HCT116 (cell line): Measurements from ENCODE around the gene CHST10. TPM values are rescaled to one million over a fixed set of nuclear protein-coding genes. Genes with fewer than 3 reads are reported as not detected.

ENCODE experiments used
- ATAC-seq: fragments of 200-7000 bp; cut with Tn5 transposase; 2 replicates; pipeline ENCODE4 v1.9.1; 2020; ENCODE audit warnings: mild to moderate bottlenecking, moderate library complexity
- BruUV-seq: library from RNA; stranded (reverse); fragments of 400-500 nt; replicated peaks from 2 replicates; lab custom pipeline; 2021; lab: Mats Ljungman, UMichigan
- CTCF ChIA-PET: fragments of 300-600 bp; sonication (Branson Sonifier 250); formaldehyde crosslinking; loops from one replicate; lab custom pipeline; 2021; ENCODE audit warnings: antibody characterized with exemption; lab: Charles Lee
- POLR2A ChIA-PET: fragments of 300-600, 350-600 bp; sonication (Branson Sonifier 250); formaldehyde crosslinking; loops from one replicate; lab custom pipeline; 2021; ENCODE audit warnings: antibody characterized with exemption; lab: Charles Lee
- RAD21 ChIA-PET, 2 experiments: fragments of 300-600 bp; sonication (Branson Sonifier 250); formaldehyde crosslinking; loops; one replicate each; lab custom pipeline; 2023; ENCODE audit warnings: low total read pairs in 2 of 2; ENCODE audit not compliant: uncharacterized antibody in 2 of 2, unreplicated experiment in 2 of 2, low non-redundant PET in 1 of 2; lab: Charles Lee
- DNase-seq: peaks from one replicate; pipeline ENCODE4 v3.0.0-alpha.2; 2010; ENCODE audit warnings: low read depth, low spot score
- H2AFZ ChIP-seq: fragments of 200-600 bp; shearing (Covaris generic), sonication (generic); 2 replicates; pipeline ENCODE4 v1.6.1; 2017; ENCODE audit warnings: low read depth, mixed run types, mixed read lengths, antibody characterized with exemption, low read length; ENCODE audit not compliant: poor library complexity, severe bottlenecking
- H3K27ac ChIP-seq: 2 replicates; pipeline ENCODE4 v1.5.1; 2012; ENCODE audit warnings: low read depth, low read length
- H3K27me3 ChIP-seq: fragments of 200-600 bp; sonication (generic); 2 replicates; pipeline ENCODE4 v1.6.1; 2016; ENCODE audit warnings: mixed run types, low read length, mixed read lengths; ENCODE audit not compliant: insufficient read depth
- H3K36me3 ChIP-seq, 2 experiments: fragments of 200-500 bp in 1 of 2; fragments of 200-600 bp in 1 of 2; sonication (Bioruptor generic) in 1 of 2; sonication (generic) in 1 of 2; 2 replicates each; pipeline versions ENCODE4 v1.5.1 to v1.6.1; 2014 to 2016; ENCODE audit warnings: low read length in 2 of 2, inconsistent platforms in 1 of 2, mixed read lengths in 1 of 2, mixed run types in 1 of 2; ENCODE audit not compliant: insufficient read depth in 2 of 2, control insufficient read depth in 1 of 2
- H3K4me1 ChIP-seq, 2 experiments: fragments of 200-600 bp in 1 of 2; sonication (generic) in 1 of 2; 2 replicates each; pipeline versions ENCODE4 v1.5.1 to v1.6.1; 2012 to 2017; ENCODE audit warnings: low read length in 2 of 2, inconsistent platforms in 1 of 2, mild to moderate bottlenecking in 1 of 2, mixed read lengths in 1 of 2, mixed run types in 1 of 2, moderate library complexity in 1 of 2; ENCODE audit not compliant: insufficient read depth in 2 of 2, control insufficient read depth in 1 of 2
- H3K4me2 ChIP-seq: fragments of 200-600 bp; sonication (generic); 2 replicates; pipeline ENCODE4 v1.6.1; 2017; ENCODE audit warnings: mixed run types, low read length, mixed read lengths
- H3K4me3 ChIP-seq, 2 experiments: fragments of 200-600 bp in 1 of 2; sonication (generic) in 1 of 2; replicated peaks in 1 of 2; 2 replicates each; pipeline ENCODE4 v1.5.1; 2011 to 2016; ENCODE audit warnings: low read length in 2 of 2, control low read depth in 1 of 2, low read depth in 1 of 2, mild to moderate bottlenecking in 1 of 2, mixed read lengths in 1 of 2, mixed run types in 1 of 2
- H3K79me2 ChIP-seq: fragments of 200-600 bp; sonication (generic); 2 replicates; pipeline ENCODE4 v1.6.1; 2017; ENCODE audit warnings: mild to moderate bottlenecking, mixed run types, low read length, moderate library complexity, mixed read lengths; ENCODE audit not compliant: insufficient read depth
- H3K9ac ChIP-seq: fragments of 200-600 bp; sonication (generic); 2 replicates; pipeline ENCODE4 v1.6.1; 2016; ENCODE audit warnings: low read length, mixed read lengths
- H3K9me2 ChIP-seq: fragments of 200-600 bp; sonication (generic), shearing (Covaris generic); 2 replicates; pipeline ENCODE4 v1.6.1; 2017; ENCODE audit warnings: mixed run types, mild to moderate bottlenecking, moderate library complexity; ENCODE audit not compliant: insufficient read depth
- H3K9me3 ChIP-seq, 2 experiments: fragments of 200-500 bp in 1 of 2; fragments of 200-600 bp in 1 of 2; sonication (Bioruptor generic) in 1 of 2; sonication (generic) in 1 of 2; 2 replicates each; pipeline ENCODE4 v1.6.1; 2014 to 2017; ENCODE audit warnings: low read length in 2 of 2, mixed read lengths in 2 of 2, inconsistent platforms in 1 of 2, low read depth in 1 of 2, mild to moderate bottlenecking in 1 of 2, mixed run types in 1 of 2, moderate library complexity in 1 of 2; ENCODE audit not compliant: control insufficient read depth in 1 of 2, insufficient read depth in 1 of 2
- H4K20me1 ChIP-seq: fragments of 200-600 bp; sonication (generic), shearing (Covaris generic); 2 replicates; pipeline ENCODE4 v1.6.1; 2017; ENCODE audit warnings: mixed run types, mild to moderate bottlenecking, moderate library complexity; ENCODE audit not compliant: insufficient read depth
- CBX3 ChIP-seq: IDR thresholded peaks from 2 replicates; pipeline ENCODE4 v1.6.1; 2012; ENCODE audit warnings: low read depth
- EGR1 ChIP-seq: IDR thresholded peaks from 2 replicates; pipeline ENCODE4 v1.6.1; 2012; ENCODE audit warnings: low read depth
- EZH2 ChIP-seq: fragments of 200-600 bp; sonication (generic); IDR thresholded peaks from 2 replicates; pipeline ENCODE4 v1.6.1; 2017; ENCODE audit warnings: antibody characterized with exemption, mixed run types
- EZH2phosphoT487 ChIP-seq: fragments of 200-600 bp; IDR thresholded peaks from 2 replicates; pipeline ENCODE4 v1.6.1; 2018; ENCODE audit warnings: antibody characterized with exemption, borderline replicate concordance
- JUND ChIP-seq: IDR thresholded peaks from 2 replicates; pipeline ENCODE4 v1.6.1; 2012
- RAD21 ChIP-seq: IDR thresholded peaks from 2 replicates; pipeline ENCODE4 v1.6.1; 2012; ENCODE audit warnings: low read depth, mild to moderate bottlenecking
- SRF ChIP-seq: IDR thresholded peaks from 2 replicates; pipeline ENCODE4 v1.6.1; 2012; ENCODE audit warnings: low read depth
- TCF7L2 ChIP-seq: IDR thresholded peaks from 2 replicates; pipeline ENCODE4 v1.7.0; 2011; ENCODE audit warnings: borderline replicate concordance, inconsistent platforms; ENCODE audit not compliant: insufficient read depth, insufficient read length; ENCODE audit errors: extremely low read depth
- ZNF274 ChIP-seq: fragments of 200-500 bp; sonication (Bioruptor generic); IDR thresholded peaks from 2 replicates; pipeline ENCODE4 v1.6.1; 2014; ENCODE audit warnings: mild to moderate bottlenecking, low read depth, low read length, inconsistent platforms
- intact Hi-C: fragments of 100-400 bp; cut with micrococcal nuclease; formaldehyde crosslinking; loops from 2 replicates; pipeline ENCODE4 v1.10.0; 2022
- total RNA-seq: library from RNA; stranded (reverse); gene quantifications from one replicate; pipeline ENCODE4 v1.2.1, GENCODE V29; 2021; ENCODE audit not compliant: unreplicated experiment
- TF ChIP-seq, protein P1 (sequence below): IDR thresholded peaks from 2 replicates; pipeline ENCODE4 v1.6.1; 2012; ENCODE audit warnings: low read depth
- TF ChIP-seq, protein P2 (sequence below): IDR thresholded peaks from 2 replicates; pipeline ENCODE4 v1.6.1; 2011; ENCODE audit warnings: mild to moderate bottlenecking, low read length, moderate library complexity; ENCODE audit not compliant: insufficient replicate concordance; ENCODE audit errors: extremely low read depth

Gene CHST10
- total RNA-seq, 1 experiment from 2014 or later: 0.27 TPM

- no peaks in the 10 kb centered on the region for H3K9me2 ChIP-seq
- ChIA-PET CTCF (no interaction called here), RAD21 (no interaction called here), POLR2A (no interaction called here)
- H4K20me1 ChIP-seq: no peaks in the 10 kb centered on the region
- no TSS peak for BruUV-seq
- H3K9ac ChIP-seq: no peak overlapping the region
- no peak overlapping the region for H2AFZ ChIP-seq
- H3K27ac ChIP-seq: no peak overlapping the region
- intact Hi-C loops: no loop called here
- H3K4me3 ChIP-seq: no peak overlapping the region
- no peak overlapping the region for H3K4me2 ChIP-seq
- no peaks in the 10 kb centered on the region for H3K9me3 ChIP-seq
- no peak for TF ChIP-seq TCF7L2
- no peak for TF ChIP-seq EGR1
- TF ChIP-seq, protein P1, sequence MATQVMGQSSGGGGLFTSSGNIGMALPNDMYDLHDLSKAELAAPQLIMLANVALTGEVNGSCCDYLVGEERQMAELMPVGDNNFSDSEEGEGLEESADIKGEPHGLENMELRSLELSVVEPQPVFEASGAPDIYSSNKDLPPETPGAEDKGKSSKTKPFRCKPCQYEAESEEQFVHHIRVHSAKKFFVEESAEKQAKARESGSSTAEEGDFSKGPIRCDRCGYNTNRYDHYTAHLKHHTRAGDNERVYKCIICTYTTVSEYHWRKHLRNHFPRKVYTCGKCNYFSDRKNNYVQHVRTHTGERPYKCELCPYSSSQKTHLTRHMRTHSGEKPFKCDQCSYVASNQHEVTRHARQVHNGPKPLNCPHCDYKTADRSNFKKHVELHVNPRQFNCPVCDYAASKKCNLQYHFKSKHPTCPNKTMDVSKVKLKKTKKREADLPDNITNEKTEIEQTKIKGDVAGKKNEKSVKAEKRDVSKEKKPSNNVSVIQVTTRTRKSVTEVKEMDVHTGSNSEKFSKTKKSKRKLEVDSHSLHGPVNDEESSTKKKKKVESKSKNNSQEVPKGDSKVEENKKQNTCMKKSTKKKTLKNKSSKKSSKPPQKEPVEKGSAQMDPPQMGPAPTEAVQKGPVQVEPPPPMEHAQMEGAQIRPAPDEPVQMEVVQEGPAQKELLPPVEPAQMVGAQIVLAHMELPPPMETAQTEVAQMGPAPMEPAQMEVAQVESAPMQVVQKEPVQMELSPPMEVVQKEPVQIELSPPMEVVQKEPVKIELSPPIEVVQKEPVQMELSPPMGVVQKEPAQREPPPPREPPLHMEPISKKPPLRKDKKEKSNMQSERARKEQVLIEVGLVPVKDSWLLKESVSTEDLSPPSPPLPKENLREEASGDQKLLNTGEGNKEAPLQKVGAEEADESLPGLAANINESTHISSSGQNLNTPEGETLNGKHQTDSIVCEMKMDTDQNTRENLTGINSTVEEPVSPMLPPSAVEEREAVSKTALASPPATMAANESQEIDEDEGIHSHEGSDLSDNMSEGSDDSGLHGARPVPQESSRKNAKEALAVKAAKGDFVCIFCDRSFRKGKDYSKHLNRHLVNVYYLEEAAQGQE: no peak
- TF ChIP-seq JUND: no peak
- TF ChIP-seq ZNF274: no peak
- no peak for TF ChIP-seq EZH2
- DNase-seq (no peak), ATAC-seq (no peak)
- no peaks in the 10 kb centered on the region for H3K36me3 ChIP-seq
- no peaks in the 10 kb centered on the region for H3K27me3 ChIP-seq
- H3K4me1 ChIP-seq: no peaks in the 10 kb centered on the region
- H3K79me2 ChIP-seq: no peaks in the 10 kb centered on the region
Observed at GRCh38 chr2:100403722-100404121, 13.7 kb downstream of the CHST10 start.

DNA sequence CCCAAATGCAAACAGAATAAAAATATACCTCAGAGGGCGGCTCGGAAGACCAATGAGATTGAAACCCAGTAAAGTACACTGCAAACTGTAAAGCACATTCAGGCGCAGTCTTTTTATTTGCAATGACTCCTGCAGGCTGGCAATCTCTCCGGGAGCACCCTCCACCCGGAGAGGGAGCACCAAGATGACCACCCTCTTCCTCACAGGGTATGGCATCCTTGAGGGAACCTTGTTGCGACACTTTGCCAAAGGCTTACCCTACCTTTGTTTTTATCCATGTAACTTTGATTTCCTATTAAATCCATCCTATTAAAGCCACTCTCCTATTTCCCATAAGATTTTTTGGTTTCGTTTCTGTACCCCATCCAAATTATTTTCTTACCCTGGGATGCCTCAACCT is 16.2 kb downstream of the CHST10 start:
- no peaks in the 10 kb centered on the region for H3K9me2 ChIP-seq
- H3K27me3 ChIP-seq: no peaks in the 10 kb centered on the region
- POLR2A ChIA-PET: no interaction called here
- no peaks in the 10 kb centered on the region for H3K4me1 ChIP-seq
- no peak overlapping the region for H3K27ac ChIP-seq
- H3K9me3 ChIP-seq: no peaks in the 10 kb centered on the region
- intact Hi-C loops: no loop called here
- H3K79me2 ChIP-seq: no peaks in the 10 kb centered on the region
- no peaks in the 10 kb centered on the region for H3K36me3 ChIP-seq
- H3K4me3 ChIP-seq: no peak overlapping the region
- no TSS peak for BruUV-seq
- DNase-seq (no peak), ATAC-seq (no peak)
- H2AFZ ChIP-seq: no peak overlapping the region
- H3K9ac ChIP-seq: no peak overlapping the region
- H4K20me1 ChIP-seq: no peaks in the 10 kb centered on the region
- CTCF ChIA-PET: no interaction called here
- no peak overlapping the region for H3K4me2 ChIP-seq
- RAD21 ChIA-PET: no interaction called here
- TF ChIP-seq, protein P1: no peak
- no peak for TF ChIP-seq EZH2phosphoT487
- TF ChIP-seq, protein P2, sequence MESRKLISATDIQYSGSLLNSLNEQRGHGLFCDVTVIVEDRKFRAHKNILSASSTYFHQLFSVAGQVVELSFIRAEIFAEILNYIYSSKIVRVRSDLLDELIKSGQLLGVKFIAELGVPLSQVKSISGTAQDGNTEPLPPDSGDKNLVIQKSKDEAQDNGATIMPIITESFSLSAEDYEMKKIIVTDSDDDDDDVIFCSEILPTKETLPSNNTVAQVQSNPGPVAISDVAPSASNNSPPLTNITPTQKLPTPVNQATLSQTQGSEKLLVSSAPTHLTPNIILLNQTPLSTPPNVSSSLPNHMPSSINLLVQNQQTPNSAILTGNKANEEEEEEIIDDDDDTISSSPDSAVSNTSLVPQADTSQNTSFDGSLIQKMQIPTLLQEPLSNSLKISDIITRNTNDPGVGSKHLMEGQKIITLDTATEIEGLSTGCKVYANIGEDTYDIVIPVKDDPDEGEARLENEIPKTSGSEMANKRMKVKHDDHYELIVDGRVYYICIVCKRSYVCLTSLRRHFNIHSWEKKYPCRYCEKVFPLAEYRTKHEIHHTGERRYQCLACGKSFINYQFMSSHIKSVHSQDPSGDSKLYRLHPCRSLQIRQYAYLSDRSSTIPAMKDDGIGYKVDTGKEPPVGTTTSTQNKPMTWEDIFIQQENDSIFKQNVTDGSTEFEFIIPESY: no peak
- TF ChIP-seq CBX3: no peak
- TF ChIP-seq RAD21: no peak
- no peak for TF ChIP-seq SRF
